Liver (tissue), 9 donors: Measurements from ENCODE around the gene SIRT7. TPM values are rescaled to one million over a fixed set of nuclear protein-coding genes. Genes with fewer than 3 reads are reported as not detected.
A peak's percentile ranks its signal among the peaks of the same experiment; 100 is the strongest.

Experiments
- DNase-seq: peaks from one replicate; pipeline ENCODE4 v3.0.0-alpha.2; 2017; ENCODE audit warnings: low spot score
- H3K27ac ChIP-seq, 2 donors: one replicate each; pipeline ENCODE4 v1.7.0; 2013; ENCODE audit warnings: inconsistent platforms in 2 of 2, low read length in 2 of 2, control low read depth in 1 of 2, low read depth in 1 of 2, mild to moderate bottlenecking in 1 of 2
- H3K27me3 ChIP-seq, 4 donors: one replicate each; pipeline versions ENCODE4 v1.6.1 to v1.7.0; 2013; ENCODE audit warnings: low read length in 3 of 4, inconsistent platforms in 1 of 4, mild to moderate bottlenecking in 1 of 4, moderate library complexity in 1 of 4; ENCODE audit not compliant: control insufficient read depth in 4 of 4, insufficient read depth in 4 of 4
- H3K36me3 ChIP-seq, 4 donors: one replicate each; pipeline versions ENCODE4 v1.6.1 to v1.7.0; 2013; ENCODE audit warnings: low read length in 3 of 4, mild to moderate bottlenecking in 3 of 4, low read depth in 1 of 4, moderate library complexity in 1 of 4; ENCODE audit not compliant: control insufficient read depth in 4 of 4, insufficient read depth in 3 of 4
- H3K4me1 ChIP-seq, 4 donors: one replicate each; pipeline versions ENCODE4 v1.6.1 to v1.7.0; 2013; ENCODE audit warnings: low read length in 3 of 4, mild to moderate bottlenecking in 3 of 4, moderate library complexity in 1 of 4; ENCODE audit not compliant: control insufficient read depth in 4 of 4, insufficient read depth in 4 of 4
- H3K4me3 ChIP-seq, 3 donors: one replicate each; pipeline versions ENCODE4 v1.6.1 to v1.7.0; 2013; ENCODE audit warnings: low read length in 3 of 3, control low read depth in 1 of 3, low read depth in 1 of 3, mild to moderate bottlenecking in 1 of 3
- H3K9ac ChIP-seq, 2 donors: one replicate each; pipeline ENCODE4 v1.7.0; 2013; ENCODE audit warnings: low read length in 2 of 2, mild to moderate bottlenecking in 2 of 2, moderate library complexity in 2 of 2, control low read depth in 1 of 2, low read depth in 1 of 2
- H3K9me3 ChIP-seq, 4 donors: one replicate each; pipeline versions ENCODE4 v1.6.1 to v1.7.0; 2013; ENCODE audit warnings: low read length in 3 of 4; ENCODE audit not compliant: control insufficient read depth in 4 of 4
- EGR1 ChIP-seq, 2 donors: IDR thresholded peaks; 2 replicates each; pipeline ENCODE4 v1.6.1; 2016 to 2018; ENCODE audit warnings: antibody characterized with exemption in 2 of 2, low read depth in 2 of 2
- FOXA1 ChIP-seq: IDR thresholded peaks from 2 replicates; pipeline ENCODE4 v1.6.1; 2016; ENCODE audit warnings: antibody characterized with exemption
- FOXA2 ChIP-seq: IDR thresholded peaks from 2 replicates; pipeline ENCODE4 v1.6.1; 2016; ENCODE audit warnings: antibody characterized with exemption
- GABPA ChIP-seq, 2 donors: IDR thresholded peaks in 1 of 2; conservative IDR thresholded peaks in 1 of 2; 2 replicates each; pipeline ENCODE4 v1.6.1; 2016; ENCODE audit warnings: antibody characterized with exemption in 2 of 2, mild to moderate bottlenecking in 1 of 2, moderate library complexity in 1 of 2
- HNF4A ChIP-seq, 2 donors: conservative IDR thresholded peaks; 2 replicates each; pipeline ENCODE4 v1.6.1; 2016; ENCODE audit warnings: antibody characterized with exemption in 2 of 2, mild to moderate bottlenecking in 2 of 2
- HNF4G ChIP-seq: IDR thresholded peaks from 2 replicates; pipeline ENCODE4 v1.6.1; 2016; ENCODE audit warnings: antibody characterized with exemption
- JUND ChIP-seq, 2 donors: IDR thresholded peaks; 2 replicates each; pipeline ENCODE4 v1.6.1; 2016; ENCODE audit warnings: antibody characterized with exemption in 2 of 2
- NR2F2 ChIP-seq: IDR thresholded peaks from 2 replicates; pipeline ENCODE4 v1.6.1; 2016; ENCODE audit warnings: antibody characterized with exemption
- RAD21 ChIP-seq, 2 donors: IDR thresholded peaks; 2 replicates each; pipeline ENCODE4 v1.6.1; 2016; ENCODE audit warnings: antibody characterized with exemption in 2 of 2, mild to moderate bottlenecking in 2 of 2
- RXRA ChIP-seq, 2 donors: IDR thresholded peaks; 2 replicates each; pipeline ENCODE4 v1.6.1; 2017 to 2018; ENCODE audit warnings: antibody characterized with exemption in 2 of 2, mild to moderate bottlenecking in 1 of 2
- SP1 ChIP-seq: IDR thresholded peaks from 2 replicates; pipeline ENCODE4 v1.6.1; 2018; ENCODE audit warnings: antibody characterized with exemption, mild to moderate bottlenecking
- TAF1 ChIP-seq: conservative IDR thresholded peaks from 2 replicates; pipeline ENCODE4 v1.6.1; 2016; ENCODE audit warnings: antibody characterized with exemption, mild to moderate bottlenecking
- YY1 ChIP-seq: IDR thresholded peaks from 2 replicates; pipeline ENCODE4 v1.6.1; 2016; ENCODE audit warnings: antibody characterized with exemption, mild to moderate bottlenecking
- WGBS: extraction: QIAGEN DNeasy Blood & Tissue Kit; methylation state at CpG from one replicate; pipeline ENCODE4 v1.1.7; 2013; 5-methylcytosine and 5-hydroxymethylcytosine counted together
- polyA plus RNA-seq, 2 donors: library from polyadenylated mRNA; stranded (reverse) in 1 of 2; unstranded in 1 of 2; fragments of 200-250 nt in 1 of 2; fragments of >200 nt in 1 of 2; fragmentation: Nextera tagmentation in 1 of 2; extraction: Ambion mirVana in 1 of 2; gene quantifications; one replicate each; pipeline versions ENCODE4 v1.2.1 to v1.2.3, GENCODE V29; 2013 to 2015
- total RNA-seq, 2 donors: library from RNA; depleted of rRNA; stranded (reverse); fragments of >200 nt; gene quantifications; one replicate each; pipeline ENCODE4 v1.2.3, GENCODE V29; 2014
- TF ChIP-seq, protein P1 (sequence below): IDR thresholded peaks from 2 replicates; pipeline ENCODE4 v1.6.1; 2016; ENCODE audit warnings: antibody characterized with exemption, mild to moderate bottlenecking
- TF ChIP-seq, protein P2 (sequence below): IDR thresholded peaks from 2 replicates; pipeline ENCODE4 v1.6.1; 2016; ENCODE audit warnings: antibody characterized with exemption
- TF ChIP-seq, protein P3 (sequence below): IDR thresholded peaks from 2 replicates; pipeline ENCODE4 v1.6.1; 2016; ENCODE audit warnings: antibody characterized with exemption
- TF ChIP-seq, protein P4 (sequence below): IDR thresholded peaks from 2 replicates; pipeline ENCODE4 v1.6.1; 2016; ENCODE audit warnings: antibody characterized with exemption
- TF ChIP-seq, protein P5 (sequence below): fragments of 150-350 bp; IDR thresholded peaks from 2 replicates; pipeline ENCODE4 v1.5.1; 2017; ENCODE audit warnings: improper control_type of control experiment, low read depth, low read length; ENCODE audit not compliant: missing input control
- donor health status: healthy.
- donor health status: healthy.
- donor health status: healthy.
- donor health status: healthy.
- donor health status: healthy.

The SIRT7 gene
- total and polyA plus RNA-seq, 4 donors: 7.1 to 16.5 (median 11.5) TPM

DNA sequence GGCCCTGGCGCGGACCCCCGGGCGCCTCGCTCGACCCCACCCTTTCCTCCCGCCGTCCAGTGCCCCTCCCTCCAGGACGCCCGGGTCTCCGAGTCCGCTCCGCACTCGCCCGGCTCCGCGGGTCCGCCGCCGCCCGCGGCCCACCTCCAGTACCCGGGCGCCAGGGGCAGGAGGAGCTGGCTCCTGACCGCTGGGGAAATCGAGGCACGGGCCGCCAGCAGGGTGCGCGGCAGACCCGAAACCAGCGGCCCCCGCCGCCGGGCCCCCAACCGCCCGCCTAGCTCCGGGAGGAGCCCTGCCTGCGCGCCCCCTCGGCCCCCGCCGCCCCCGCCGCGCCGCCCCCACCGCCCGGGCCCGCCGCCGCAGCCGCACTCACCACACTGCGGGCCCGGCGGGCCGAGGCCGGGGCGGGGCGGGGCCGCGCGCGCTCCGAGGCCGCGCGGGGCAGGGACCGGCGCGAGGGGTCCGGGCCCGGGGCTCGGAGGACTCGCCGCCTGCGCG lies 9.2 kb upstream of the SIRT7 start:
- H3K27me3 ChIP-seq: no peaks in the 10 kb centered on the region
- peak overlapping the region; percentile 63 to 93 (median 75) for H3K4me3 ChIP-seq
- TF ChIP-seq, protein P1, sequence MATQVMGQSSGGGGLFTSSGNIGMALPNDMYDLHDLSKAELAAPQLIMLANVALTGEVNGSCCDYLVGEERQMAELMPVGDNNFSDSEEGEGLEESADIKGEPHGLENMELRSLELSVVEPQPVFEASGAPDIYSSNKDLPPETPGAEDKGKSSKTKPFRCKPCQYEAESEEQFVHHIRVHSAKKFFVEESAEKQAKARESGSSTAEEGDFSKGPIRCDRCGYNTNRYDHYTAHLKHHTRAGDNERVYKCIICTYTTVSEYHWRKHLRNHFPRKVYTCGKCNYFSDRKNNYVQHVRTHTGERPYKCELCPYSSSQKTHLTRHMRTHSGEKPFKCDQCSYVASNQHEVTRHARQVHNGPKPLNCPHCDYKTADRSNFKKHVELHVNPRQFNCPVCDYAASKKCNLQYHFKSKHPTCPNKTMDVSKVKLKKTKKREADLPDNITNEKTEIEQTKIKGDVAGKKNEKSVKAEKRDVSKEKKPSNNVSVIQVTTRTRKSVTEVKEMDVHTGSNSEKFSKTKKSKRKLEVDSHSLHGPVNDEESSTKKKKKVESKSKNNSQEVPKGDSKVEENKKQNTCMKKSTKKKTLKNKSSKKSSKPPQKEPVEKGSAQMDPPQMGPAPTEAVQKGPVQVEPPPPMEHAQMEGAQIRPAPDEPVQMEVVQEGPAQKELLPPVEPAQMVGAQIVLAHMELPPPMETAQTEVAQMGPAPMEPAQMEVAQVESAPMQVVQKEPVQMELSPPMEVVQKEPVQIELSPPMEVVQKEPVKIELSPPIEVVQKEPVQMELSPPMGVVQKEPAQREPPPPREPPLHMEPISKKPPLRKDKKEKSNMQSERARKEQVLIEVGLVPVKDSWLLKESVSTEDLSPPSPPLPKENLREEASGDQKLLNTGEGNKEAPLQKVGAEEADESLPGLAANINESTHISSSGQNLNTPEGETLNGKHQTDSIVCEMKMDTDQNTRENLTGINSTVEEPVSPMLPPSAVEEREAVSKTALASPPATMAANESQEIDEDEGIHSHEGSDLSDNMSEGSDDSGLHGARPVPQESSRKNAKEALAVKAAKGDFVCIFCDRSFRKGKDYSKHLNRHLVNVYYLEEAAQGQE: no peak
- no peak for TF ChIP-seq EGR1 (IDR thresholded peaks at IDR 0.05; ENCODE audit: low read depth in 2 of 2)
- H3K36me3 ChIP-seq: peaks cover 0 to 4% (median under 1%) of the 10 kb centered on the region in 4 donors
- under 1% methylated on average over 78 of the region's 78 CpGs for WGBS
- peaks cover 30 to 69% (median 46%) of the 10 kb centered on the region in 4 donors for H3K4me1 ChIP-seq
- peak overlapping the region; percentile 91 to 96 for H3K27ac ChIP-seq
- peak overlapping the region; percentile 55 to 86 for H3K9ac ChIP-seq
- DNase-seq: no peak
- no peaks in the 10 kb centered on the region for H3K9me3 ChIP-seq

DNA sequence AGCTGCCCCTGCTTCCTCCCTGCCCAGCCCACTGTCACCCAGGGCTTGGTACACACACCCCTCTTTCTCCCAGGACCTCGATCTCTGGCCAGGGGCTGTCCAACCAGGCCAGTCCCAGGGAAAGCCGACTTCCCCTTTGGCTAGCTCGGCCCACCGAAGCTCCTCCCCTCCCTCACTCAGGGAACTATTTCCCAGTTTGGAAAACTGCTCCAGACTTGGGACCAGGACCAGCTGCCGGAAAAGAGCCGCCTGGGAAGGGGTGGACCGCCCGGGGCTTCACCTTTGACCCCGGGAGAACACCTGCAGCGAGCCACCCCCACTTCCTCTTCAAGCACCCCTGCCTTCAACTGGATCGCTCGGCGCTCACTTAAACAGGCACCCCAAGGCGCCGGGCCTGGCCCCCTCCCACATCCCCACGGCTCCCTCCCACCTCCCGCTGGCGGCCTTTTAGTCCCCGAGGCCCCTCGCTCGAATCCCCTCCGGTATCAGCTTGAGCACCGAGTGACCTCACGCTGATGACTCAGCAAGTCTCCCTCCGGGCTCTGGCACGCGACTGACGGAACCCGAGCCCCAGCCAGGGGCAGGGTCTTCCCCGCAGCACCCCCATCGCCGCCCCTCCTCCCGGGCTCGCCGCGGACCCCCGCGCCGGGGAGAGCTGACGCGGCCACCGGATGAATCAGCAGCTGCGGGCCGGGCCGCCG lies 8.6 kb upstream of the SIRT7 start:
- peak; percentile 76 for DNase-seq
- Histone ChIP-seq H3K4me1 (peaks cover 34 to 75% (median 51%) of the 10 kb centered on the region in 4 donors), H3K27me3 (no peaks in the 10 kb centered on the region), H3K36me3 (peaks cover 0 to 4% (median 2%) of the 10 kb centered on the region in 4 donors), H3K9ac (peak overlapping the region; percentile 55 to 86), H3K9me3 (no peaks in the 10 kb centered on the region), H3K27ac (peak overlapping the region; percentile 91 to 96), H3K4me3 (peak overlapping the region; percentile 63 to 93 (median 75))
- under 1% methylated on average over 46 of the region's 46 CpGs for WGBS
- TF ChIP-seq FOXA1 (no peak), FOXA2 (no peak), YY1 (peak; percentile 49), RAD21 (IDR thresholded peaks at IDR 0.05) (peak in 1 of 2 donors; percentile 51), NR2F2 (peak; percentile 94), TAF1 (no peak), HNF4G (peak; percentile 22), EGR1 (IDR thresholded peaks at IDR 0.05; ENCODE audit: low read depth in 2 of 2) (peak; percentile 70 to 81), RXRA (IDR thresholded peaks at IDR 0.05) (peak; percentile 77 to 83), GABPA (IDR thresholded peaks at IDR 0.05 in 1 of 2, conservative IDR thresholded peaks at IDR 0.05 in 1 of 2) (peak in 1 of 2 donors; percentile 74), JUND (IDR thresholded peaks at IDR 0.05) (no peak), SP1 (peak; percentile 83), HNF4A (conservative IDR thresholded peaks at IDR 0.05) (peak; percentile 73 to 77)
- TF ChIP-seq, protein P2, sequence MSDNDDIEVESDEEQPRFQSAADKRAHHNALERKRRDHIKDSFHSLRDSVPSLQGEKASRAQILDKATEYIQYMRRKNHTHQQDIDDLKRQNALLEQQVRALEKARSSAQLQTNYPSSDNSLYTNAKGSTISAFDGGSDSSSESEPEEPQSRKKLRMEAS: peak; percentile 95
- TF ChIP-seq, protein P3, sequence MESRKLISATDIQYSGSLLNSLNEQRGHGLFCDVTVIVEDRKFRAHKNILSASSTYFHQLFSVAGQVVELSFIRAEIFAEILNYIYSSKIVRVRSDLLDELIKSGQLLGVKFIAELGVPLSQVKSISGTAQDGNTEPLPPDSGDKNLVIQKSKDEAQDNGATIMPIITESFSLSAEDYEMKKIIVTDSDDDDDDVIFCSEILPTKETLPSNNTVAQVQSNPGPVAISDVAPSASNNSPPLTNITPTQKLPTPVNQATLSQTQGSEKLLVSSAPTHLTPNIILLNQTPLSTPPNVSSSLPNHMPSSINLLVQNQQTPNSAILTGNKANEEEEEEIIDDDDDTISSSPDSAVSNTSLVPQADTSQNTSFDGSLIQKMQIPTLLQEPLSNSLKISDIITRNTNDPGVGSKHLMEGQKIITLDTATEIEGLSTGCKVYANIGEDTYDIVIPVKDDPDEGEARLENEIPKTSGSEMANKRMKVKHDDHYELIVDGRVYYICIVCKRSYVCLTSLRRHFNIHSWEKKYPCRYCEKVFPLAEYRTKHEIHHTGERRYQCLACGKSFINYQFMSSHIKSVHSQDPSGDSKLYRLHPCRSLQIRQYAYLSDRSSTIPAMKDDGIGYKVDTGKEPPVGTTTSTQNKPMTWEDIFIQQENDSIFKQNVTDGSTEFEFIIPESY: no peak
- TF ChIP-seq, protein P1: peak; percentile 93
- TF ChIP-seq, protein P4, sequence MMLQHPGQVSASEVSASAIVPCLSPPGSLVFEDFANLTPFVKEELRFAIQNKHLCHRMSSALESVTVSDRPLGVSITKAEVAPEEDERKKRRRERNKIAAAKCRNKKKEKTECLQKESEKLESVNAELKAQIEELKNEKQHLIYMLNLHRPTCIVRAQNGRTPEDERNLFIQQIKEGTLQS: no peak
- TF ChIP-seq, protein P5, sequence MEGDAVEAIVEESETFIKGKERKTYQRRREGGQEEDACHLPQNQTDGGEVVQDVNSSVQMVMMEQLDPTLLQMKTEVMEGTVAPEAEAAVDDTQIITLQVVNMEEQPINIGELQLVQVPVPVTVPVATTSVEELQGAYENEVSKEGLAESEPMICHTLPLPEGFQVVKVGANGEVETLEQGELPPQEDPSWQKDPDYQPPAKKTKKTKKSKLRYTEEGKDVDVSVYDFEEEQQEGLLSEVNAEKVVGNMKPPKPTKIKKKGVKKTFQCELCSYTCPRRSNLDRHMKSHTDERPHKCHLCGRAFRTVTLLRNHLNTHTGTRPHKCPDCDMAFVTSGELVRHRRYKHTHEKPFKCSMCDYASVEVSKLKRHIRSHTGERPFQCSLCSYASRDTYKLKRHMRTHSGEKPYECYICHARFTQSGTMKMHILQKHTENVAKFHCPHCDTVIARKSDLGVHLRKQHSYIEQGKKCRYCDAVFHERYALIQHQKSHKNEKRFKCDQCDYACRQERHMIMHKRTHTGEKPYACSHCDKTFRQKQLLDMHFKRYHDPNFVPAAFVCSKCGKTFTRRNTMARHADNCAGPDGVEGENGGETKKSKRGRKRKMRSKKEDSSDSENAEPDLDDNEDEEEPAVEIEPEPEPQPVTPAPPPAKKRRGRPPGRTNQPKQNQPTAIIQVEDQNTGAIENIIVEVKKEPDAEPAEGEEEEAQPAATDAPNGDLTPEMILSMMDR: no peak
